Smooth muscle cell (in vitro differentiated cells): ENCODE measurements around the gene RDX. TPM values are rescaled to one million over a fixed set of nuclear protein-coding genes. Genes with fewer than 3 reads are reported as not detected.
A peak's percentile ranks its signal among the peaks of the same experiment; 100 is the strongest.

Source experiments
- DNase-seq: peaks from one replicate; lab custom pipeline; 2025; ENCODE audit not compliant: unreplicated experiment; lab: John Stamatoyannopoulos, UW
- H2AFZ ChIP-seq: fragments of 200-600 bp; sonication (generic); 2 replicates; pipeline ENCODE4 v1.6.0; 2016; ENCODE audit warnings: antibody characterized with exemption, low read depth, mild to moderate bottlenecking
- H3F3A ChIP-seq: fragments of 200-600 bp; sonication (generic); 2 replicates; pipeline ENCODE4 v1.6.0; 2017; ENCODE audit warnings: antibody characterized with exemption, low read depth
- H3K27ac ChIP-seq: fragments of 200-600 bp; sonication (generic); 2 replicates; pipeline ENCODE4 v1.5.1; 2016; ENCODE audit warnings: low read depth, mild to moderate bottlenecking
- H3K27me3 ChIP-seq: fragments of 200-600 bp; sonication (generic); 2 replicates; pipeline ENCODE4 v1.6.1; 2016; ENCODE audit warnings: low read depth, mild to moderate bottlenecking
- H3K36me3 ChIP-seq: fragments of 200-600 bp; sonication (generic); 2 replicates; pipeline ENCODE4 v1.5.1; 2016; ENCODE audit warnings: low read depth
- H3K4me1 ChIP-seq: fragments of 200-600 bp; sonication (generic); 2 replicates; pipeline ENCODE4 v1.5.1; 2016; ENCODE audit warnings: low read depth
- H3K4me2 ChIP-seq: fragments of 200-600 bp; sonication (generic); 2 replicates; pipeline ENCODE4 v1.6.0; 2016; ENCODE audit warnings: mild to moderate bottlenecking
- H3K4me3 ChIP-seq: fragments of 200-600 bp; sonication (generic); 2 replicates; pipeline ENCODE4 v1.5.1; 2016; ENCODE audit warnings: mild to moderate bottlenecking
- H3K79me2 ChIP-seq: fragments of 200-600 bp; sonication (generic); 2 replicates; pipeline ENCODE4 v1.6.0; 2016; ENCODE audit warnings: low read depth, mild to moderate bottlenecking
- H3K9ac ChIP-seq: fragments of 200-600 bp; sonication (generic); 2 replicates; pipeline ENCODE4 v1.6.0; 2016; ENCODE audit warnings: low read depth
- H3K9me3 ChIP-seq: fragments of 200-600 bp; sonication (generic); replicated peaks from 2 replicates; pipeline ENCODE4 v1.5.1; 2016; ENCODE audit warnings: low read depth
- H4K20me1 ChIP-seq: fragments of 200-600 bp; sonication (generic); 2 replicates; pipeline ENCODE4 v1.6.0; 2016; ENCODE audit warnings: low read depth
- CTCF ChIP-seq: fragments of 200-600 bp; sonication (generic); IDR thresholded peaks from 2 replicates; pipeline ENCODE4 v1.5.1; 2017; ENCODE audit warnings: borderline replicate concordance, mild to moderate bottlenecking, antibody characterized with exemption; ENCODE audit not compliant: insufficient read depth, poor library complexity, severe bottlenecking
- WGBS: methylation state at CpG from one replicate; pipeline ENCODE4 v1.1.7; 2016; ENCODE audit warnings: low lambda C conversion rate; 5-methylcytosine and 5-hydroxymethylcytosine counted together
- polyA plus RNA-seq: library from polyadenylated mRNA; unstranded; fragments of >200 nt; fragmentation: Nextera tagmentation; extraction: Ambion mirVana; gene quantifications from 2 replicates; pipeline ENCODE4 v1.2.1, GENCODE V29; 2016
- total RNA-seq: library from RNA; depleted of rRNA; stranded (reverse); fragments of >200 nt; gene quantifications from 2 replicates; pipeline ENCODE4 v1.2.3, GENCODE V29; 2014

Gene RDX
- total and polyA plus RNA-seq, 2 experiments from 2014 or later = 137 to 165 TPM

GRCh38 chr11:110303414-110303826 is 7.0 kb upstream of the RDX start:
- Histone ChIP-seq H3K9me3 (no peaks in the 10 kb centered on the region), H3K27me3 (no peaks in the 10 kb centered on the region), H3K4me1 (no peaks in the 10 kb centered on the region), H2AFZ (no peak overlapping the region), H3K36me3 (no peaks in the 10 kb centered on the region), H3K9ac (no peak overlapping the region), H3K4me3 (no peak overlapping the region), H3K4me2 (no peak overlapping the region), H4K20me1 (no peaks in the 10 kb centered on the region), H3K79me2 (no peaks in the 10 kb centered on the region), H3K27ac (no peak overlapping the region), H3F3A (no peaks in the 10 kb centered on the region)
- no peak for DNase-seq
- WGBS = 95% methylated on average over 5 of the region's 5 CpGs
- no peak for TF ChIP-seq CTCF

GRCh38 chr11:110301577-110301976 is 5.2 kb upstream of the RDX start:
- WGBS = 100% methylated on average over 4 of the region's 4 CpGs
- Histone ChIP-seq H3F3A (peaks cover 15% of the 10 kb centered on the region), H3K27ac (no peak overlapping the region), H3K9ac (no peak overlapping the region), H3K79me2 (no peaks in the 10 kb centered on the region), H3K9me3 (no peaks in the 10 kb centered on the region), H3K4me2 (no peak overlapping the region), H2AFZ (no peak overlapping the region), H3K27me3 (no peaks in the 10 kb centered on the region), H3K36me3 (no peaks in the 10 kb centered on the region), H4K20me1 (no peaks in the 10 kb centered on the region), H3K4me1 (peaks cover 13% of the 10 kb centered on the region), H3K4me3 (no peak overlapping the region)
- no peak for DNase-seq
- TF ChIP-seq CTCF = no peak

GRCh38 chr11:110301032-110301431 is 4.6 kb upstream of the RDX start:
- Histone ChIP-seq H3K4me2 (no peak overlapping the region), H4K20me1 (no peaks in the 10 kb centered on the region), H3K9ac (no peak overlapping the region), H3K4me3 (no peak overlapping the region), H3K36me3 (no peaks in the 10 kb centered on the region), H3K79me2 (peaks cover 2% of the 10 kb centered on the region), H3K27ac (no peak overlapping the region), H3F3A (peaks cover 15% of the 10 kb centered on the region), H2AFZ (no peak overlapping the region), H3K4me1 (peaks cover 13% of the 10 kb centered on the region), H3K27me3 (no peaks in the 10 kb centered on the region), H3K9me3 (no peaks in the 10 kb centered on the region)
- DNase-seq = no peak
- WGBS = 99% methylated on average over 23 of the region's 27 CpGs
- TF ChIP-seq CTCF = no peak

- TF ChIP-seq CTCF = no peak
- Histone ChIP-seq H3K4me3 (no peak overlapping the region), H3K27me3 (no peaks in the 10 kb centered on the region), H3K9me3 (no peaks in the 10 kb centered on the region), H3K27ac (peak overlapping the region; percentile 88), H4K20me1 (peaks cover 14% of the 10 kb centered on the region), H2AFZ (no peak overlapping the region), H3F3A (peaks cover 15% of the 10 kb centered on the region), H3K4me2 (no peak overlapping the region), H3K4me1 (peaks cover 25% of the 10 kb centered on the region), H3K36me3 (no peaks in the 10 kb centered on the region), H3K79me2 (peaks cover 20% of the 10 kb centered on the region), H3K9ac (no peak overlapping the region)
- WGBS = 83% methylated on average over 6 of the region's 6 CpGs
- DNase-seq = no peak
Measured at GRCh38 chr11:110299006-110299785, 2.8 kb upstream of the RDX start.
